ENCODE results near the gene UFC1. TPM values are rescaled to one million over a fixed set of nuclear protein-coding genes. Genes with fewer than 3 reads are reported as not detected.

The UFC1 gene
- total and polyA plus RNA-seq, 2 donors (not counting 1 experiment from before 2014, with no cell fraction given): 91.0 to 128 TPM

- intact Hi-C loops (cut with micrococcal nuclease): no loop called here
- Mint-ChIP-seq H3K4me1 (peaks cover 28% of the 10 kb centered on the region), H3K27ac (no peak overlapping the region), H3K4me3 (no peak overlapping the region), H3K9me3 (ENCODE audit: insufficient read depth) (no peaks in the 10 kb centered on the region), H3K27me3 (no peaks in the 10 kb centered on the region)
- H3K9ac ChIP-seq (ENCODE audit: low read length): no peak overlapping the region
- ChIA-PET CTCF (interaction anchor here (0.5 to 2.2 kb wide), 8 partner anchors 12 to 180 kb away, joined by 3 to 7 read pairs (median 4); partner anchors contain the start of genes PPOX and TOMM40L), POLR2A (interaction anchor here (0.6 kb wide), 1 partner anchor 114 kb away, joined by 3 read pairs; no protein-coding TSS in a partner anchor)
- DNase-seq: no peak
- no peak overlapping the region for H2AFZ ChIP-seq (ENCODE audit: insufficient read depth, low read depth, low read length, poor library complexity, severe bottlenecking)
- WGBS (ENCODE audit: insufficient coverage): 99% methylated on average over 10 of the region's 12 CpGs
- TF ChIP-seq EZH2 (IDR thresholded peaks at IDR 0.05; ENCODE audit: borderline replicate concordance, insufficient read depth, low read depth, low read length, poor library complexity, severe bottlenecking): no peak
- TF ChIP-seq, protein P1, sequence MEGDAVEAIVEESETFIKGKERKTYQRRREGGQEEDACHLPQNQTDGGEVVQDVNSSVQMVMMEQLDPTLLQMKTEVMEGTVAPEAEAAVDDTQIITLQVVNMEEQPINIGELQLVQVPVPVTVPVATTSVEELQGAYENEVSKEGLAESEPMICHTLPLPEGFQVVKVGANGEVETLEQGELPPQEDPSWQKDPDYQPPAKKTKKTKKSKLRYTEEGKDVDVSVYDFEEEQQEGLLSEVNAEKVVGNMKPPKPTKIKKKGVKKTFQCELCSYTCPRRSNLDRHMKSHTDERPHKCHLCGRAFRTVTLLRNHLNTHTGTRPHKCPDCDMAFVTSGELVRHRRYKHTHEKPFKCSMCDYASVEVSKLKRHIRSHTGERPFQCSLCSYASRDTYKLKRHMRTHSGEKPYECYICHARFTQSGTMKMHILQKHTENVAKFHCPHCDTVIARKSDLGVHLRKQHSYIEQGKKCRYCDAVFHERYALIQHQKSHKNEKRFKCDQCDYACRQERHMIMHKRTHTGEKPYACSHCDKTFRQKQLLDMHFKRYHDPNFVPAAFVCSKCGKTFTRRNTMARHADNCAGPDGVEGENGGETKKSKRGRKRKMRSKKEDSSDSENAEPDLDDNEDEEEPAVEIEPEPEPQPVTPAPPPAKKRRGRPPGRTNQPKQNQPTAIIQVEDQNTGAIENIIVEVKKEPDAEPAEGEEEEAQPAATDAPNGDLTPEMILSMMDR (IDR thresholded peaks at IDR 0.05): no peak
- ATAC-seq (ENCODE audit: low read depth): no peak
- H3K4me1 ChIP-seq (ENCODE audit: control insufficient read depth in 2 of 2, insufficient read depth in 2 of 2, low read length in 2 of 2): peaks cover 12 to 16% of the 10 kb centered on the region in 2 donors
- no peak overlapping the region for H3K4me2 ChIP-seq (replicated peaks; ENCODE audit: low read depth, low read length, poor library complexity, severe bottlenecking)
- H3K27ac ChIP-seq (ENCODE audit: low read length in 2 of 2): no peak overlapping the region
- H3K4me3 ChIP-seq (ENCODE audit: control extremely low read depth in 1 of 5, extremely low read depth in 1 of 5, insufficient read depth in 1 of 5, low read depth in 2 of 5, low read length in 4 of 5): no peak overlapping the region
- peaks cover 35% of the 10 kb centered on the region for H3K79me2 ChIP-seq (ENCODE audit: control insufficient read depth, insufficient read depth, low read length)
- H4K20me1 ChIP-seq (ENCODE audit: control insufficient read depth, insufficient read depth, low read length, poor library complexity, severe bottlenecking): peaks cover 23% of the 10 kb centered on the region
- no peaks in the 10 kb centered on the region for H3K27me3 ChIP-seq (replicated peaks in 1 of 4; ENCODE audit: control extremely low read depth in 1 of 4, control insufficient read depth in 3 of 4, insufficient read depth in 4 of 4, low read length in 3 of 4)
- H3K36me3 ChIP-seq (replicated peaks in 1 of 2; ENCODE audit: control extremely low read depth in 1 of 2, control insufficient read depth in 1 of 2, extremely low read depth in 1 of 2, insufficient read depth in 2 of 2, low read length in 1 of 2): peaks cover 2 to 56% of the 10 kb centered on the region in 2 experiments
- H3K9me3 ChIP-seq (ENCODE audit: control extremely low read depth in 1 of 3, control insufficient read depth in 2 of 3, insufficient read depth in 1 of 3, low read length in 2 of 3): no peaks in the 10 kb centered on the region
These were observed 52.8 kb downstream of the UFC1 start for GRCh38 chr1:161206411-161207140.

DNA sequence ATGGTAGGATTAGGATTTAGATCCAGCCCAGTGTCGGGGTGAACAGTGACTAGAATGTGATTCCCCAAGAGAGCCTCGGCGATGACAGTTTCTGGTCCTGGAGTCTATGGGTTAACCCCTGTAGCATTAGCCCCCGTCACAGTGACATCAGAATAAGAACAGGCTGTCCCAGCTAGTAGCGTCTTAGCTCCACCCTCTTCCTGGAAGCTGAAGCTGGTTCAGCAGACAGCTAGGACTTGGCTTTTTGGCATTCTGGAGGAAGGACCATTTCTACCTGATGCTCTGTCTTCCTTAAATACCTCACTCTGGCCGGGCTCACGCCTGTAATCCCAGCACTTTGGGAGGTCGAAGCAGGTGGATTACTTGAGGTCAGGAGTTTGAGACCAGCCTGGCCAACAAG lies 53.4 kb downstream of the UFC1 start:
- DNase-seq (no peak), ATAC-seq (ENCODE audit: low read depth) (no peak)
- Mint-ChIP-seq H3K27ac (no peak overlapping the region), H3K9me3 (ENCODE audit: insufficient read depth) (no peaks in the 10 kb centered on the region), H3K4me1 (peaks cover 22% of the 10 kb centered on the region), H3K27me3 (no peaks in the 10 kb centered on the region), H3K4me3 (no peak overlapping the region)
- H3K9me3 ChIP-seq (ENCODE audit: control extremely low read depth in 1 of 3, control insufficient read depth in 2 of 3, insufficient read depth in 1 of 3, low read length in 2 of 3): no peaks in the 10 kb centered on the region
- POLR2A ChIA-PET: no interaction called here
- CTCF ChIA-PET: interaction anchor here (0.8 to 2.2 kb wide), 3 partner anchors 18 to 180 kb away, joined by 4 to 7 read pairs (median 4); partner anchors contain the start of gene TOMM40L
- H3K4me3 ChIP-seq (ENCODE audit: control extremely low read depth in 1 of 5, extremely low read depth in 1 of 5, insufficient read depth in 1 of 5, low read depth in 2 of 5, low read length in 4 of 5): no peak overlapping the region
- WGBS (ENCODE audit: insufficient coverage): 97% methylated on average over 6 of the region's 8 CpGs
- H2AFZ ChIP-seq (ENCODE audit: insufficient read depth, low read depth, low read length, poor library complexity, severe bottlenecking): no peak overlapping the region
- intact Hi-C loops (cut with micrococcal nuclease): no loop called here
- no peak overlapping the region for H3K27ac ChIP-seq (ENCODE audit: low read length in 2 of 2)
- peaks cover 30% of the 10 kb centered on the region for H3K79me2 ChIP-seq (ENCODE audit: control insufficient read depth, insufficient read depth, low read length)
- no peaks in the 10 kb centered on the region for H3K27me3 ChIP-seq (replicated peaks in 1 of 4; ENCODE audit: control extremely low read depth in 1 of 4, control insufficient read depth in 3 of 4, insufficient read depth in 4 of 4, low read length in 3 of 4)
- H3K9ac ChIP-seq (ENCODE audit: low read length): no peak overlapping the region
- peaks cover 2 to 62% of the 10 kb centered on the region in 2 experiments for H3K36me3 ChIP-seq (replicated peaks in 1 of 2; ENCODE audit: control extremely low read depth in 1 of 2, control insufficient read depth in 1 of 2, extremely low read depth in 1 of 2, insufficient read depth in 2 of 2, low read length in 1 of 2)
- no peak overlapping the region for H3K4me2 ChIP-seq (replicated peaks; ENCODE audit: low read depth, low read length, poor library complexity, severe bottlenecking)
- TF ChIP-seq, protein P1 (IDR thresholded peaks at IDR 0.05): no peak
- no peak for TF ChIP-seq EZH2 (IDR thresholded peaks at IDR 0.05; ENCODE audit: borderline replicate concordance, insufficient read depth, low read depth, low read length, poor library complexity, severe bottlenecking)
- H3K4me1 ChIP-seq (ENCODE audit: control insufficient read depth in 2 of 2, insufficient read depth in 2 of 2, low read length in 2 of 2): peaks cover 9 to 12% of the 10 kb centered on the region in 2 donors
- H4K20me1 ChIP-seq (ENCODE audit: control insufficient read depth, insufficient read depth, low read length, poor library complexity, severe bottlenecking): peaks cover 23% of the 10 kb centered on the region
